ENCODE measurements around the gene EMC1.

Gene EMC1

DNA sequence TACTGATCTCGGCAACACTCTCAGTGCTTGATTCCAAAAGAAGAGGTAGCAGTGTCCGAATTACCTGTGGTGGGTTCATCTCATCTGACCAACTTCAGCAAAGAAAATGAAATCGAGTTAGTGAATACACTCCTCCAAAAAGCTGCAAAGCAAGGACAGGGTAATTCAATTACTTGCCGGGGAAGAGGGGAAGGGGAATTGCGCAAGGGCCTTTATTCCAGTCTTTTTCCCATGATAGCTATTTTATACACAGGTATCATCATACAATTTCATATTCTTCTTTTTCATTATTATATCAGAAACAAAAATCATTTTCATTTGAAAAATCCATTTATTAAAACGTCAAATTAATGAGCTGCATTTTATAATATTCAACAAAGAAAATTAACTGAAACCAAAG is 84.2 kb downstream of the EMC1 start:
- Mint-ChIP-seq H3K4me3 (no peak overlapping the region), H3K36me3 (ENCODE audit: low read depth) (peaks cover 100% of the 10 kb centered on the region), H3K27me3 (no peaks in the 10 kb centered on the region), H3K9me3 (no peaks in the 10 kb centered on the region), H3K27ac (no peak overlapping the region), H3K4me1 (ENCODE audit: low read depth) (peaks cover 24% of the 10 kb centered on the region)
- DNase-seq, result no peak

DNA sequence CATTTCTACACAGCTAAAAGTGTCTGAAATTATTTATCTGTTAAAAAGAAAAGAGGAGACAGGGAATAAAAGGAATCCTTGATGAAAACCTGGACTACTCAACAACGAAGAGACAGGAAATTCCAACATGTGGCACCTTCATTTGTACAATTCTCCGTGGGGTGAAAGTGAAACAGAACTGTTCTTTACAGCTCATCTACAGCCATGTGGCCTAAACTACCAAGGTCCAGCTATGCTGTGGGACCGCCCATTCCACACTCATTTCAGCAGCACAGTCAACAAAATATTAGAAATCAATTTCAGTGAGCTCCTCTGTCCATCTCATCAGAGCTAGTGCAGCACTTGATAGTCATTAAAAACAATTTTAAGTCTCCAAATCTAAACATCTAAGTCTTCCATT is 85.3 kb downstream of the EMC1 start:
- DNase-seq, result no peak
- H3K4me3 Mint-ChIP-seq, result no peak overlapping the region
- no peaks in the 10 kb centered on the region for H3K27me3 Mint-ChIP-seq
- H3K4me1 Mint-ChIP-seq (ENCODE audit: low read depth), result peaks cover 24% of the 10 kb centered on the region
- no peaks in the 10 kb centered on the region for H3K9me3 Mint-ChIP-seq
- H3K36me3 Mint-ChIP-seq (ENCODE audit: low read depth), result peaks cover 100% of the 10 kb centered on the region
- H3K27ac Mint-ChIP-seq, result peak overlapping the region; percentile 62
